Stimulated activated CD8-positive, alpha-beta memory T cell treated with anti-CD3 and anti-CD28 coated beads, Interleukin-12 subunit alpha, Interleukin-12 subunit beta, amount 100 ng/mL, for 4 hours (primary cell): ENCODE data around the gene AGAP9.
"Not testable (repeated sequence)": the region's sequence is repeated elsewhere in the genome, so short reads cannot be mapped to it uniquely, and the experiment has no call there.

Experiments
- DNase-seq: peaks from one replicate; pipeline ENCODE4 v3.0.0-alpha.2; 2020; ENCODE audit warnings: low read depth

AGAP9 gene

DNA sequence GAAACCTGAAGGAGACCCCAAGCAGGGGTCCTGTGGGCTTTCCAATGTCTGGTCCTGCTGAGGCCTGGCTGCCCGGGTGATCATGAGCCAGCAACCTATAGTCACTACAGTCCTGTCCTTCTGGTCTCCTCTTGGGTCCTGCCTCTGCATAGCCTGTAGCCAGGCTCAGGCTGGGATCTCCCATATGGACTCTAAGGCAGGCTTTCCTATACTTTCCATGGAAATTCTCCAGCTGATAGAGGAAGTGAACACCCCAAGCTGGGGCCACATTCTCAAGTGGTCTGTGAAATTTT lies 66.0 kb downstream of the AGAP9 start:
- no peak for DNase-seq

DNA sequence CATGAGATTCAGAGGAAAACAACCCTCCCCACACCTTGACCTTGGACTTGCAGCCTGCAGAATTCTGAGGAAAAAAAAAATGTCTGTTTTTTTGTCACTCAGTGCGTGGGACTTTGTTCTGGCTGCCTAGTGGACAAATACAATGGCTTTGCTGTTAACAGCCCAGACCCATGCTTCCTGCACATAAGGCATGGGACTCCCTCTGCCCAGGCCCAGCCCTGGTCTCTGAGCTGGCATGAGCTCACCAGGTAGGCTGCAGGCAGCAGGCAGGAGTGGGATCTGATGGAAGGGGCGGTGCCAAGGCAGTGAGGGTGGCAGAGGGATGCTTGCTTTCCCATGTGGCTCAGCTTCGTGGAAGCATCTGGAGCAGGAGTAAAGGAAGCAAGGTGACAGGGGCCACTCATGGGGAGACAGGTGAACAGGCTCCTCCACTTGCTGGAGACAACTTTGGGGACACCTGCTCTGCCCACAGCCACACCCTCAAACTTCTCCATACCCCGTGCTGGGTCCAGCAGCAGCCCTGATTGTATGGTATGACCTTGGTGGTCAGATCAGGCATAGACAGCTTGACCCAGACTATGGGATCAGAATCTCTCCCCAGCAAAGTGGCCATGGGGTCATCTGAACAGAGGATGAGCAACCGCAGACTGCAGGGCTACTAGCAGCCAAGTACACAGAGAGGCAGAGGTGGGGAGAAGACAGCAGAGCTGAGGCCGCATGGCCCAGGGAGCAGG lies 66.5 kb downstream of the AGAP9 start:
- DNase-seq = no peak

- DNase-seq = no peak
Observed at GRCh38 chr10:47456079-47456785, 67.2 kb downstream of the AGAP9 start.

DNA sequence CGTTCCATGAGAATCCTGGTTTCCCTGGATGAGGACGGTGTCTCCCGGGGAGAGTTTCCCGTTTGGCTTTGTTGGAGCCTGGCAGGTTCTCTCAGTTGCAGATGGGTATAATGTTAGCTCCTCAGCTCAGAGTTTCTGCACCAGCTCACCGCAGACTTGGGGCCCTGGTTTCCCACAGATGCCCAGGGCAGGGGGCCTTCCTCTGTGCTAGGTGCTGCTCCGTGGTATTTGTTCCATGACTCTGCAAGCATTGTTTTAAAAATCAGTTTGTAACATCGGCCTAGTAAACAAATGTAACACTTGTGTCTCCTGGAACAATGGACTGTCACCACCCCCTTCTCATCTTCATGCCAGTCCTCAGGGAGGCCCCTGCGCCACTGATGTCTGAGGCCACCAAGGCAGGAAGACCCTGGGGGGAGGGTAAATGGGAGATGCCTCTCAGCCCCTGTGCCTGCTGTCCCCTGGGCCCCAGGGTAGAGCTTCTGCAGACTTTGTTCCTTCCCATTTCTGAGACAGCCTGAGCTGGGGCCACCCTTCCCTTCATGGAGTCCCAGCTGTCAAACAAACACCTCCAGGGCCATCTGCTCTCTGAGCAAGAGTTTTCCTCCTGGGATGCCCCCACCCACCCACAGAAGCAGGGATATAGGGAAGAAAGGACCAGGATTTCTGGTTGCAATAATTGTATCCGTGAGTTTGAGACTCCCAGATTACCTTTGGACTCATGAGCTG lies 67.9 kb downstream of the AGAP9 start:
- DNase-seq = not testable (repeated sequence)

GRCh38 chr10:47454780-47455058 lies 68.7 kb downstream of the AGAP9 start:
- no peak for DNase-seq

- DNase-seq = no peak
Observed at GRCh38 chr10:47454008-47454779, 69.2 kb downstream of the AGAP9 start.

DNA sequence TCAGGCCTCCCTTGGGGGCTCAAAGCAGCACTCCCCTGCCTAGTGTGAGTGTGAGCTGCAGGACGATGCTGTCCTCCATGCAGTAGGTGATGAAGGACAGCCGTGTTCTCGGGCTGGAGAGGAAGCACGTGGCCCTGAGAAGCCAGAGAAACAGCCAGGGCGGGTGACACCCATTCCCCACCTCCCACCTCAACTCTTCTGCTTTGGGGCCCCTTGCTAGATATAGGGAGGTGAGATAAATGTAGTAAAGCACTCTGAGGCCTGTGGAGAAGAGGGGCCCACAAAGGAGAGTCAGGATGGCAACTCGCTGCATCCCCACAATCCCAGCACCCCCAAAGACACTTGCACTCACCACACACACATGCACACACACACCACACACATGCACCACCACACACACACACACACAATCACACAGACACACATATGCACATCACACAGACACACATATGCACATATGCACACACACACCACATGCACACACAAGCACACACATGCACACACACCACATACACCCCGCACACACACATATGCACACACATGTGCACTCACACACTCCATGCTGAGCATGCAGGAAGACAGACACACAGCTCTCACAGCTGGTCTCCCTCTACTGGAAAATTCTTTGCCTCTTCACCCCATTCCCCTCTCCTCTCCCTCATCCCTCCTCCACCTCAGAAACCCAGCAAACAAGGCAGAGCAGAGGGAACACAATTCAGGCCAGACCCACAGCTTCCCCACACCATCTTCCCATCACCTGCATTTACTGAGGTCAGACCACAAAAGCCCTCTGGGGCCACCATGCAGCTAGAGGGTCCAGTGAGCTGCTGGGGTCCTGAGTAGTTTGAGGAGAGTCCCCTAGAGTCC lies 70.1 kb downstream of the AGAP9 start:
- no peak for DNase-seq

DNA sequence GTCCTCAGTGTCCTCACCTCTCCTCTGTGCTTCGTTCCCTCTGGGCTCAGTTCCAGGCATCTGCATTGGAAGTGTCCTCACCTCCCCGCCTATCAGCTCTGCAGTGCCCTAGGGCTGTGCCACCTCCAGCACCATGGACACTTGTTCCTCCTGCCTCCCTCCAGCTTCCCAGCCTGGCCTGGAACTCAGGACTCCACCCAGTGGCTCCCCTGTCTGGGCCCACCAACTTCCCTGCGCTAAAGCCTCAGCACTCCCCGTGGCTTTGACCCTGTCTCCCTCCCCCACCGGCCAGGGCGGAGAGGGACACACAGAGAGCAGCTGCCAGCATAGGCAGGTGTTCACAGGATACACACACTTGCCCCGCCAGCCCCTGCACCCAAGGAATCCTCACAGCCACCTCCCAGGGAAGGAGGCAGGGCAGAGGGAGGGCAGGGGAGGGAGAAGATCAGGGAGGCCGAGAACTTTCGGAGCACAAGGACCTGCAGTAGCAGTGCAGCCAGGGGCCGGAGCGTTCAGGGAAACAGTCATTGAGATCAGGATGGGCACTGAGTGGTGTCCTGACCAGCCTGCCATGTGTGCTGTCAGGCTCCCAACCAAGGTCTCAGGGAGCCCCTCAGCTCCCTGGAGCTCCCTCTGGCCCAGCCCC lies 70.8 kb downstream of the AGAP9 start:
- no peak for DNase-seq

DNA sequence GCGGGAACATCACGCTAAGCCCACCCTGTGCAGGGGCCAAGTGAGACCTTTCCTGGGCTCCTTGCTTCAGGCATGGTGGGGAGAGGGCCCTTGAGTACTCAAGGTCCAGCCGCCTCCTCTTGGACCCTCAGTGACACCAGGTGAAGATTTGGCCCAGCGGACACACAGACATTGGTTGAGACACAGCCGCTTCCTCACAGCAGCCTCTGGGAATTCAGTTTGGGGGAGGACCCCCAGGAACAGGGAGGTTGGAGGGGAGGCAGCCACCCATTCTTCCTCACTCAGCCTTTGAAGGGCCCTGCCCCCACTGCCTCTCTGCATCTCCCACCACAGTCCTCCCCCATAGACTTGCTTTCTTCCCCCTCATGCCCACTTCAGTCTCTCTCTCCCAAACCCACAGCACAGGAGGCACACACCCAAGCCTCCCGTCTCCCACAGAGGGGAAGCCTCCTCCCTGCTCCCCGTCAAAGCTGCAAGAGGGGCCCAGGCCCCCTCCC lies 71.4 kb downstream of the AGAP9 start:
- DNase-seq = no peak
